ENCODE measurements around the gene ZFYVE1. TPM values are rescaled to one million over a fixed set of nuclear protein-coding genes. Genes with fewer than 3 reads are reported as not detected.

ZFYVE1 gene
- polyA plus RNA-seq, 1 of the 3 experiments (the other 2 are of a cell fraction) = 18.6 TPM

DNA sequence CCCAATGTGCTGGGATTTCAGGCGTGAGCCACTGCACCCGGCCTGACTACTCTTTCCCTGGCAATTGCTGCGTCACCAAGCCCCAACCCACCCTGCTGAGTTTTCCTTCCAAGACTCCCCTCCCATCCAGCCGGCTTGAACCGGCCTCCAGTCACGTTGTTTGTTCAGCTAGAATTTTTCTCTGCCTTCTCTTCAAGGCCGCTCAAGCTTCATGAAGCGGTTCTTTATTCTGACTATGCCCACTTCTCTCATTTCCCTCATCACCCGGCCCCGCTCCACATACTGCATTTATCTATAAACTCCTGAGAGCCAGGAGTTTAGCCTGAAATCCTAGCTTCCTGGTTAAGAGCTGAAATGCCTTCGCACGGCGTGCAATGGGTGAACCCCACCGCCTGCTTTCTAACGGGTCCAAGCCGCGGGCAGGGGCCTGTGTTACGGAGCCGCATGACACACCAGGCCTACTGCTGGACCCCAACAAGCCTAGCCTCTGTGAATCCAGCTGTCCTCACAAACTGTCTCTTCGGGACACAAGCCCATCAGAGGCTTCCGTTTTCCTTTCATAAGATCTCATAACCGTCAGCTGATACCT is 101.6 kb downstream of the ZFYVE1 start:
- CTCF ChIA-PET = interaction anchor here (0.8 to 4.3 kb wide), 5 partner anchors 14 to 411 kb away, joined by 3 to 34 read pairs (median 15); no protein-coding TSS in a partner anchor
- H3F3A ChIP-seq (replicated peaks; ENCODE audit: insufficient read depth) = no peaks in the 10 kb centered on the region
- TF ChIP-seq, protein P1, sequence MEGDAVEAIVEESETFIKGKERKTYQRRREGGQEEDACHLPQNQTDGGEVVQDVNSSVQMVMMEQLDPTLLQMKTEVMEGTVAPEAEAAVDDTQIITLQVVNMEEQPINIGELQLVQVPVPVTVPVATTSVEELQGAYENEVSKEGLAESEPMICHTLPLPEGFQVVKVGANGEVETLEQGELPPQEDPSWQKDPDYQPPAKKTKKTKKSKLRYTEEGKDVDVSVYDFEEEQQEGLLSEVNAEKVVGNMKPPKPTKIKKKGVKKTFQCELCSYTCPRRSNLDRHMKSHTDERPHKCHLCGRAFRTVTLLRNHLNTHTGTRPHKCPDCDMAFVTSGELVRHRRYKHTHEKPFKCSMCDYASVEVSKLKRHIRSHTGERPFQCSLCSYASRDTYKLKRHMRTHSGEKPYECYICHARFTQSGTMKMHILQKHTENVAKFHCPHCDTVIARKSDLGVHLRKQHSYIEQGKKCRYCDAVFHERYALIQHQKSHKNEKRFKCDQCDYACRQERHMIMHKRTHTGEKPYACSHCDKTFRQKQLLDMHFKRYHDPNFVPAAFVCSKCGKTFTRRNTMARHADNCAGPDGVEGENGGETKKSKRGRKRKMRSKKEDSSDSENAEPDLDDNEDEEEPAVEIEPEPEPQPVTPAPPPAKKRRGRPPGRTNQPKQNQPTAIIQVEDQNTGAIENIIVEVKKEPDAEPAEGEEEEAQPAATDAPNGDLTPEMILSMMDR (IDR thresholded peaks at IDR 0.05) = no peak
- TF ChIP-seq, protein P2, sequence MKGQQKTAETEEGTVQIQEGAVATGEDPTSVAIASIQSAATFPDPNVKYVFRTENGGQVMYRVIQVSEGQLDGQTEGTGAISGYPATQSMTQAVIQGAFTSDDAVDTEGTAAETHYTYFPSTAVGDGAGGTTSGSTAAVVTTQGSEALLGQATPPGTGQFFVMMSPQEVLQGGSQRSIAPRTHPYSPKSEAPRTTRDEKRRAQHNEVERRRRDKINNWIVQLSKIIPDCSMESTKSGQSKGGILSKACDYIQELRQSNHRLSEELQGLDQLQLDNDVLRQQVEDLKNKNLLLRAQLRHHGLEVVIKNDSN (IDR thresholded peaks at IDR 0.05; ENCODE audit: borderline replicate concordance, low read depth) = no peak
- TF ChIP-seq FOXM1 (IDR thresholded peaks at IDR 0.05; ENCODE audit: low read depth) (no peak), SMC3 (IDR thresholded peaks at IDR 0.05; ENCODE audit: low read depth, low read length) (no peak), RAD21 (IDR thresholded peaks at IDR 0.05; ENCODE audit: low read length) (no peak), EZH2phosphoT487 (IDR thresholded peaks at IDR 0.05; ENCODE audit: borderline replicate concordance, low read depth) (no peak), MEF2A (IDR thresholded peaks at IDR 0.05; ENCODE audit: borderline replicate concordance, low read depth) (no peak), FOSL2 (IDR thresholded peaks at IDR 0.05; ENCODE audit: borderline replicate concordance, low read depth) (no peak), RXRA (IDR thresholded peaks at IDR 0.05; ENCODE audit: borderline replicate concordance, low read depth) (no peak), YY1 (IDR thresholded peaks at IDR 0.05; ENCODE audit: low read depth) (no peak), MXI1 (IDR thresholded peaks at IDR 0.05; ENCODE audit: low read depth, low read length) (no peak), FOXJ3 (CRISPR knock-in tag; IDR thresholded peaks at IDR 0.05) (no peak)
- TF ChIP-seq, protein P3, sequence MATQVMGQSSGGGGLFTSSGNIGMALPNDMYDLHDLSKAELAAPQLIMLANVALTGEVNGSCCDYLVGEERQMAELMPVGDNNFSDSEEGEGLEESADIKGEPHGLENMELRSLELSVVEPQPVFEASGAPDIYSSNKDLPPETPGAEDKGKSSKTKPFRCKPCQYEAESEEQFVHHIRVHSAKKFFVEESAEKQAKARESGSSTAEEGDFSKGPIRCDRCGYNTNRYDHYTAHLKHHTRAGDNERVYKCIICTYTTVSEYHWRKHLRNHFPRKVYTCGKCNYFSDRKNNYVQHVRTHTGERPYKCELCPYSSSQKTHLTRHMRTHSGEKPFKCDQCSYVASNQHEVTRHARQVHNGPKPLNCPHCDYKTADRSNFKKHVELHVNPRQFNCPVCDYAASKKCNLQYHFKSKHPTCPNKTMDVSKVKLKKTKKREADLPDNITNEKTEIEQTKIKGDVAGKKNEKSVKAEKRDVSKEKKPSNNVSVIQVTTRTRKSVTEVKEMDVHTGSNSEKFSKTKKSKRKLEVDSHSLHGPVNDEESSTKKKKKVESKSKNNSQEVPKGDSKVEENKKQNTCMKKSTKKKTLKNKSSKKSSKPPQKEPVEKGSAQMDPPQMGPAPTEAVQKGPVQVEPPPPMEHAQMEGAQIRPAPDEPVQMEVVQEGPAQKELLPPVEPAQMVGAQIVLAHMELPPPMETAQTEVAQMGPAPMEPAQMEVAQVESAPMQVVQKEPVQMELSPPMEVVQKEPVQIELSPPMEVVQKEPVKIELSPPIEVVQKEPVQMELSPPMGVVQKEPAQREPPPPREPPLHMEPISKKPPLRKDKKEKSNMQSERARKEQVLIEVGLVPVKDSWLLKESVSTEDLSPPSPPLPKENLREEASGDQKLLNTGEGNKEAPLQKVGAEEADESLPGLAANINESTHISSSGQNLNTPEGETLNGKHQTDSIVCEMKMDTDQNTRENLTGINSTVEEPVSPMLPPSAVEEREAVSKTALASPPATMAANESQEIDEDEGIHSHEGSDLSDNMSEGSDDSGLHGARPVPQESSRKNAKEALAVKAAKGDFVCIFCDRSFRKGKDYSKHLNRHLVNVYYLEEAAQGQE (IDR thresholded peaks at IDR 0.05; ENCODE audit: low read depth, low read length) = no peak
- TF ChIP-seq, protein P4, sequence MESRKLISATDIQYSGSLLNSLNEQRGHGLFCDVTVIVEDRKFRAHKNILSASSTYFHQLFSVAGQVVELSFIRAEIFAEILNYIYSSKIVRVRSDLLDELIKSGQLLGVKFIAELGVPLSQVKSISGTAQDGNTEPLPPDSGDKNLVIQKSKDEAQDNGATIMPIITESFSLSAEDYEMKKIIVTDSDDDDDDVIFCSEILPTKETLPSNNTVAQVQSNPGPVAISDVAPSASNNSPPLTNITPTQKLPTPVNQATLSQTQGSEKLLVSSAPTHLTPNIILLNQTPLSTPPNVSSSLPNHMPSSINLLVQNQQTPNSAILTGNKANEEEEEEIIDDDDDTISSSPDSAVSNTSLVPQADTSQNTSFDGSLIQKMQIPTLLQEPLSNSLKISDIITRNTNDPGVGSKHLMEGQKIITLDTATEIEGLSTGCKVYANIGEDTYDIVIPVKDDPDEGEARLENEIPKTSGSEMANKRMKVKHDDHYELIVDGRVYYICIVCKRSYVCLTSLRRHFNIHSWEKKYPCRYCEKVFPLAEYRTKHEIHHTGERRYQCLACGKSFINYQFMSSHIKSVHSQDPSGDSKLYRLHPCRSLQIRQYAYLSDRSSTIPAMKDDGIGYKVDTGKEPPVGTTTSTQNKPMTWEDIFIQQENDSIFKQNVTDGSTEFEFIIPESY (IDR thresholded peaks at IDR 0.05; ENCODE audit: borderline replicate concordance, low read depth) = no peak
- TF ChIP-seq, protein P5, sequence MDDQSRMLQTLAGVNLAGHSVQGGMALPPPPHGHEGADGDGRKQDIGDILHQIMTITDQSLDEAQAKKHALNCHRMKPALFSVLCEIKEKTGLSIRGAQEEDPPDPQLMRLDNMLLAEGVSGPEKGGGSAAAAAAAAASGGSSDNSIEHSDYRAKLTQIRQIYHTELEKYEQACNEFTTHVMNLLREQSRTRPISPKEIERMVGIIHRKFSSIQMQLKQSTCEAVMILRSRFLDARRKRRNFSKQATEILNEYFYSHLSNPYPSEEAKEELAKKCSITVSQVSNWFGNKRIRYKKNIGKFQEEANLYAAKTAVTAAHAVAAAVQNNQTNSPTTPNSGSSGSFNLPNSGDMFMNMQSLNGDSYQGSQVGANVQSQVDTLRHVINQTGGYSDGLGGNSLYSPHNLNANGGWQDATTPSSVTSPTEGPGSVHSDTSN (IDR thresholded peaks at IDR 0.05) = no peak
- H3K27ac ChIP-seq (ENCODE audit: low read depth in 2 of 2, low read length in 1 of 2) = no peak overlapping the region
- DNase-seq = no peak
- H4K20me1 ChIP-seq (ENCODE audit: insufficient read depth) = no peaks in the 10 kb centered on the region
- peak overlapping the region; percentile 79 to 93; a peak in 3 of 4 replicates for H3K4me3 ChIP-seq (ENCODE audit: low read depth in 2 of 2, low read length in 1 of 2)
- H3K79me2 ChIP-seq (ENCODE audit: insufficient read depth) = peaks cover 15% of the 10 kb centered on the region
- H3K9ac ChIP-seq = no peak overlapping the region
- no peaks in the 10 kb centered on the region for H3K27me3 ChIP-seq (ENCODE audit: insufficient read depth)
- H3K9me2 ChIP-seq = no peaks in the 10 kb centered on the region
- H3K9me3 ChIP-seq = no peaks in the 10 kb centered on the region
- H2AFZ ChIP-seq (ENCODE audit: low read depth) = peak overlapping the region; percentile 70; the same call in 1 of the 2 replicates
- H3K4me1 ChIP-seq (ENCODE audit: control insufficient read depth in 1 of 2, insufficient read depth in 2 of 2, low read depth in 1 of 2, low read length in 1 of 2) = peaks cover 0 to 12% of the 10 kb centered on the region in 2 experiments; a peak in 1 of 4 replicates
- H3K36me3 ChIP-seq (replicated peaks in 1 of 2; ENCODE audit: control insufficient read depth in 1 of 2, insufficient read depth in 2 of 2, low read length in 1 of 2) = no peaks in the 10 kb centered on the region
- peak overlapping the region; percentile 100 for H3K4me2 ChIP-seq
- WGBS (ENCODE audit: low lambda C conversion rate) = 90% methylated on average over 22 of the region's 22 CpGs
- POLR2A ChIA-PET = no interaction called here

All from SK-N-SH (cell line).